CD4-positive, alpha-beta T cell treated with Interleukin-4 for 1 hour (primary cell): ENCODE data around the gene NKD2.
"Not testable (repeated sequence)": the region's sequence is repeated elsewhere in the genome, so short reads cannot be mapped to it uniquely, and the experiment has no call there.

ENCODE experiments used
- DNase-seq, 2 donors: peaks; one replicate each; pipeline ENCODE4 v3.0.0-alpha.2; 2020 to 2022

NKD2 gene

DNA sequence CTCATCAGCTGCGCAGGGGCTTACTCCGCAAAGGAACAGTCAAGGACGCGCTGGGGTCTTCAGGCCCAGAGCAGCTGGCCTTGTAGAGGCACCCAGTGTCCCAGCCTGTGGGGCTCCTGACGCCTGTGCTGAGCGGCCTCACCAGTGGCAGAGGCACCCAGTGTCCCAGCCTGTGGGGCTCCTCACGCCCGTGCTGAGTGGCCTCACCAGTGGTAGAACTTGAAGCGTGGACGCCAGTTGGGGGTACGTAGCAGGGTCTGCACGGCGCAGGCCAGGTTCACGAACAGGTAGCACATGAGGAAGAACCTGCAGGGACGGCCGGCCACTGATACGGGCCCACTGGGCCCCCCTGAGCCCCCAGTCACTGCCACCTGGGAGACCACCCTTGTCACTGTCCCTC is 67.3 kb downstream of the NKD2 start:
- DNase-seq = no peak

DNA sequence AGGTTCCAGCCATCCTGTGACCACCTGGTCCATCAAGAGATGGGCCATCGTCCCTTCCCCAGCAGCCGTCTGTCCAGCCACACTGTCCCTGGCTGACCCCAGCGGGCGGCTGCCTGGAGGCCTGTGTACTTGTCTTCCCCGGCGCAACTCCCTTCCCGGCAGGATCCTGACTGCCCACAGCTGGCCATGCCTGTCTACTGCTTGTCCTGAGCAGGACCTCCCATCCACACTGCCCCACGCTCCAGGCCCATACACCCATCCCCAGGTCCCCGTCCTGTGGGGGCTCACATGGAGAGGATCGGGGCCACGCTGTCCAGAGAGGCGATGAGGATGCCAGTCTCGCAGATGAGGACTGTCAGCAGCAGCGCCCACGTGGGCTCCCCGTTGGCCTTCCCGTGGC is 67.8 kb downstream of the NKD2 start:
- no peak for DNase-seq

DNA sequence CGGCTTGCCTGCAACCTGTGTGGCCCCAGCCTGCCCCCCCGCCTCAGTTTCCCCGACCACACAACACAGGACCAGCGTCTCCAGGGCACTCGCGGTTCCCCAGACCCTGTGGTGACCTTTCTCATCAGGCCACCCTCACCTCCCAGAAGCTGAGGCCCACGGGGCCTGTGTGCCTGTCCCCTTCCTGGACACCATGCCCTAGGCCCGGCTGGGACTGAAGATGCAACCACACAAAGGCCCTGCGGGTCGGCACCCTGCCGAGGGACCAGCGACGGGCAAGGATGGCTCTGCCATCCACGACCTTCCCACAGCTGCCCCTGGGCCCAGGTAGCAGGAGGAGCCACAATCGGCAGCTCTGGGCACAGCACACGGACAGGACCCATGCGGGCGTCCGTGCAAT is 68.4 kb downstream of the NKD2 start:
- DNase-seq = no peak

DNA sequence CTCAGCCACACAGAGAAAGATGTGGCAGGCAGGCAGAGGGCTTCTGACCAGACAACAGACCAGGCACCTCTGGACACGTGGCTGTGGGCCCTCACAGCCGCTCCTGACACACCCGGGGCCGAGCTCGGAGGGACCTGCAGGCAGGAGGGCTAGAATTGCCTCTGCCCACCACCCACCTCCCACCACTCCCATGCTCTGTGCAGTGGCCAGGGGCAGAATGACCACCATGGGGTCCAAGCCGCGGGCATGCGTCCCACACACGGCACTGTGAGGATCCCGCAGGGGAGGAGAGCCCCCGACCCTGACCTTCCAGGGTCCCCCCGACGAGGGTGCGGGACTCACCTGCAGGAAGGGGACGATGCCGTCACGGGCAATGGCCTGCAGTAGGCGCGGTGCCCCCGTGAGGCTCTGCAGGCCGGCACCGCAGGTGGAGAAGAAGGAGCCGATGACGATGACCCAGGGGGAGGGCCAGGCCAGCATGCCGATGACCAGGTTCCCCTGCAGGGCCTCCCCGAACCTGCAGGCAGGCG is 69.0 kb downstream of the NKD2 start:
- DNase-seq = no peak

DNA sequence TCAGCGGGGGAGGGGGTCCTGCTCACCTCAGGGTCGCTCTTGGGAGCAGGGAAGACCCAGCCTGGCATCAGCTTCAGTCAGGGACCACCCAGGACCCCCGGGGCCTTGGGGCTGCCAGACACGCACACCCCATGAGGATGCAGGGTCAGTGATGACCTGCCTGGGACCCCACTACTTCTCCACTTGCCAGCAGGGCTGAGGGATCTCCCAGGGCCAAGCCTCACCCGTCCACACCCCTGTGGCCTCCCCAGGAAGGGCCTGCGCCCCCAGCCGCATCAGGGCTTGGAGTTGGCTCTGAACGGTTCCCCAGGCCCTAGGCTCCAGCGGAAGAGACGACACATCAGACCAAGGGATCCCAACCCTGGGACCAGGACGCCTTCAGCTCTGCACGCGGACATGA is 69.6 kb downstream of the NKD2 start:
- DNase-seq = no peak

DNA sequence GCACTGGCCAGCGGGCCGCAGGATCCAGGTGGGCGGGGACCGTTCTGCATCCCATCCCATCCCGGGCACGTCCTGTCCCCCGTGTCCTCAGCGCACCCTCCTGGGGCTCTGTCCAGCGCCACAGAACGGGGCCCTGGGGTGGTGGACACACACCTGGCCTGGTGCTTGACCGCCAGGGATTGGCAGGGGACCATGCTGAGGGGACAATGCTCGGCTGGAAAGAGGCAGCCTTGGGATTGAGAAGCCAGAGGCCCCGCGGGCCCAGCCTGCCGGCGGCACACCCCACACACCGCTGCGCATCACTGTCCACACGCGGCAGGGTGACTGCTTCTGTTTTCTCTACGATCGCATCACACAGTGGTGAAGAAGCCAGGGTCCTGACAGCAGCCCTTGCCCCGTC is 70.2 kb downstream of the NKD2 start:
- DNase-seq = no peak

DNA sequence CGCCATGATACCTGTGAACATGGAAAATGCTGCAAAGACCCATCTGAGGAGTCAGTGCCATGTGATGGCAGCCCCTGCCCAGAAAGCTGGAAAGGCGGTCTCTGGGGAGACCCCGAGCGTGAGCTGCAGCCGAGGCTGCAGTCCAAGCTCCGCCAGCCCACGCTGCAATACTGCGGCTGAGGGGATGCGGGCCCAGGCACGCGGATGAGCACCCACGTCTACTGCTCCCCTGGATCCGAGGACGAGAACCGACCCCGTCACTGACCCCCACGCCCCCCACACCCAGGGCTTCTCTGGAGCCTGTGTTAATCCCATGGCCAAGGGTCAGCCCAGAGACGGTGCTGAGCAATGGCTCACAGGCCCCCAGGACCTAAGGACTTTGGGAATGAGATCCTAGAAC is 70.9 kb downstream of the NKD2 start:
- no peak for DNase-seq

DNA sequence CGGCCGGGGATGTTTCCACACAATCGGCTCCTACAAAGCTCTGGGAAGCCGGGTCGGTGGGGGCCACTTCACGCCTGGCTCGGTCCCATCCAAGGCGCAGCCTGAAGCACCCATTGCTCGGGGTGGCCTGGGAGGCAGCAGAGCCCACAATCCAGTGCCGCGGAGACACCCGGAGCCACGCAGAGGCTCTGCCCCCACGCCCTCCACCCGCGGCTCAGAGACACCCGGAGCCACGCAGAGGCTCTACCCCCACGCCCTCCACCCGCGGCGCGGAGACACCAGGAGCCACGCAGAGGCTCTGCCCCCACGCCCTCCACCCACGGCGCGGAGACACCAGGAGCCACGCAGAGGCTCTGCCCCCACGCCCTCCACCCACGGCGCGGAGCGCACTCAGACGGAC is 71.4 kb downstream of the NKD2 start:
- DNase-seq = no peak

DNA sequence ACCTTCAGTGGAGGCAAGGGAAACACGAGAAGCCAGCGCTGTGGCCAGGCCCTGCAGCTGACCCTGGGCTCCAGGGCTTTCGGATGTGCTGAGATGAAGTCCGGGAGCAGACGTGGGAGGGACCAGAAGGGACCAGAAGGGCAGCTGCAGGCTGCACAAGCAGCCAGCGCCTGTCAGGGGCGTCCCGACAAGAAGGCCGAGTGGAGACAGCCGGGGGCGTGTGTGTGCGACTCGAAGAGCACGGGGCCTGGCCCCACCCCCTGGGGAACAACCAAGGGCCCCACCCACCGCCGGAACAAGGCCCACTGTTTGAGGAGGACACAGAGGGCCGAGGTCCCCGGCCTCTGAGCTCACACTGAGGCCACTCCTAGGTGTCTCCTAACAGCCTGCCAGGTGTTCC is 71.8 kb downstream of the NKD2 start:
- no peak for DNase-seq

DNA sequence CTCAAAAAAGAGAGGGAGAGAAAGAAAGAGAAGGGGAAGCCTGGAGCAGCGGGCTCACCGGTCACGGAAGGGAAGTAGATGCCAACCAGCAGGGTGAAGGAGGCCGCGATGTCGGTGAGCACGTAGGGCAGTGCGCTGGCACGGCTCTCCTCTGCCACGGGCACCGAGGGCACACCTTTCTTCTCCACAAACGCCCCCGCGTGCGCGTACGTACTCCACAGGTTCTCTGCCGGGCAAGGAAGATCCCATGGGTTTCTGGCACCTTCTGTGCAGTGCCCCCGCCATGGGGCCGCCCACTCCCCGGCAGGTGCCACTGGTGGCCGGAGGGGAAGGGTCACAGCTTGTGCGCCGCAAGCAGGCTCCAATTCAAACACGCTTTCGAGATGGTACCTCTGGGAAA is 72.9 kb downstream of the NKD2 start:
- no peak for DNase-seq

DNA sequence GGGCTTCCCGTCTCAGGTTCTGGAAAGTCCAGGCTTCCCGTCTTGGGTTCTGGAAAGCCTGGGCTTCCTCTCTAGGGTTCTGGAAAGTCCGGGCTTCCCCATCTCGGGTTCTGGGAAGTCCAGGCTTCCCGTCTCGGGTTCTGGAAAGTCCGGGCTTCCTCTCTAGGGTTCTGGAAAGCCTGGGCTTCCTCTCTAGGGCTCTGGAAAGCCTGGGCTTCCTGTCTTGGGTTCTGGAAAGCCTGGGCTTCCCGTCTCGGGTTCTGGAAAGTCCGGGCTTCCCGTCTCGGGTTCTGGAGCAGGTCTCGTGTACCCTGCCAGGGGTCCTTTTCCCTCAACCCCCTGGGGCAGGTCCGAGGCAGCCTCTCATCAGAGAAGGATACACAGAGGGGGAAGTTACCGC is 74.4 kb downstream of the NKD2 start:
- not testable (repeated sequence) for DNase-seq

DNA sequence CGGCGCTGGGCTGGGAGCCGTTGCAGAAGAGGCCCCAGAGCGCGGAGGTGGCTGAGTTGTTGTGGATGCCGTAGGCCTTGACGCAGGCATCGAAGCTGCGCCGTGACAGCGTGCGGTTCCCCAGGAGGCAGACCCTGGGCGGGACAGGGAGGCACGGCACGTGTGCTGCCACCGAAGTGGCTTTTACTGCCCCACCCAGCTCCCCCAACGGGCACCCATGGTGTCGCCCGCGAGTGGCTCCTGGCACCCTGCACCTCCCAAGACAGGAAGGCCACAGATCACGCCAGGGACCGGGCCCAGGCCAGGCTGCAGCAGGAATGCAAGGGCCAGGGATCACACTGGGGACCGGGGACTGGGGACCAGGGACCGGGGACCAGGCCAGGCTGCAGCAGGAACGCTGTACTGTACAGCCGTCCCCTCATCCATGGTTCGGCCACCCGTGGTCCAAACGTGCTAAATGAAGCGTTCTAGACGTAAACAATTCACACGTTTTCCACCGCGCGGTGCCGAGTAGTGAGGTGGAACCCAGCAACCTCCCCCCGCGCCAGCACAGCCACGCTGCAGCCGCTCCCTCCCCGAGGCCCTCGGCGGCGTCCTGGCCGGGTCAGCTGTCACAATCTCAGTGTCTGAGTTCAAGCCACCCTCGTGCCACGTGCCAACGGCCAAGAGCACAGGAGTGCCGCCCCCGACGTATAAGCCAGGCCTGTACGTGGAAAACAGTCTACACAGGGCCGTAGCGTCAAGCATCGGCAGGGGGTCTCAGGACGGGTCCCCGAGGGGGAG is 75.4 kb downstream of the NKD2 start:
- no peak for DNase-seq

DNA sequence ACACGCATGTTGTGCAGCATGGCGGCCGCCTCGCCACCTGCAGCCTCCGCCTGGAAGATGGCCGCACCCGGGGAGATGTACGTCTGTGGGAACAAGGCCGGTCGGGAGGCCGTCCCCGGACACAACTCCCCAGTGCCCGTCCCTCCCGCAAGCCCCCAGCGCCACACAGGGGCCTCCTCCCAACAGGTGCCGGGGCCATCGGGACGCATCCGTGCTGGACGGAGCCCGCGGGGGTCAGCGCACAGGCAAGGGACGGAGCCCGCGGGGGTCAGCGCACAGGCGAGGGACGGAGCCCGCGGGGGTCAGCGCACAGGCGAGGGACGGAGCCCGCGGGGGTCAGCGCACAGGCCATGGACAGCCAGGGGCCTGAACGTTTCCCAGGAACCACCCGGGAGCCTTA is 76.8 kb downstream of the NKD2 start:
- no peak for DNase-seq

DNA sequence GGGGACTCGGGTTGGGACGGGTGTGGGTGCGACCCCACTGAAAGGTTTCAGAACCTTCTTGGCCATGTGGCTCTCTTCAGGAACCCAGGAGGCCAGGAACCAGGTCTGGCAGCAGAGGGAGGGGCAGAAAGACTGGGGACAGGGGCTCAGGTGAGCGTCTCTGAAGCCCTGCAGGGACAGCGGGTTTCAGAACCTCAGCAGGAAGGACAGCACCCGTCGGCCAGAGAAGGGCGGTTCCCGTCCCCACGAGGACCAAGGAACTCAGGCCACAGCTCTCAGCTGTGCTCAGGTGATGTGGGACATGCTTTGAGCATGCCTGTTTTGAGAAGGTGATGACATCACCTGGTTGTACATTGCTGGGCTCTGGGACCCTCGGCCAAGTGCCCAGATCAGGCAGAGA is 77.5 kb downstream of the NKD2 start:
- DNase-seq = no peak

DNA sequence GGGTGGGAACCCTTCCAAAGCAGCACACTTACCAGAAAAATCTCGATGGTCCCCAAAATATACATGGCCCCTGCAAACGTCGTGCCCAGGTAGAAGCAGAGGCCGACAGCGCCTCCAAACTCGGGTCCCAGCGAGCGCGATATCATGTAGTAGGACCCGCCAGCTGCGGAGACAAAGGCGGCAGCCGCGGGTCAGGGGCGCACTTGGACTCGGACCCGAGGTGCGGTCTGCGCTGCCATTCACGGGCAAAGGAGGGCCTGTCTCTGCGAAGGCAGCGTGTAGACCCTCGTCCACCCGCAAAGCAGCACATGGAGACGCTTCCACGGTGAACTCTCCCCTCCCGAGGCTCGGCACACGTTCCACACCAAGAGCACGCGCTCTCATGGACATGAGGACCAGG is 78.3 kb downstream of the NKD2 start:
- no peak for DNase-seq

DNA sequence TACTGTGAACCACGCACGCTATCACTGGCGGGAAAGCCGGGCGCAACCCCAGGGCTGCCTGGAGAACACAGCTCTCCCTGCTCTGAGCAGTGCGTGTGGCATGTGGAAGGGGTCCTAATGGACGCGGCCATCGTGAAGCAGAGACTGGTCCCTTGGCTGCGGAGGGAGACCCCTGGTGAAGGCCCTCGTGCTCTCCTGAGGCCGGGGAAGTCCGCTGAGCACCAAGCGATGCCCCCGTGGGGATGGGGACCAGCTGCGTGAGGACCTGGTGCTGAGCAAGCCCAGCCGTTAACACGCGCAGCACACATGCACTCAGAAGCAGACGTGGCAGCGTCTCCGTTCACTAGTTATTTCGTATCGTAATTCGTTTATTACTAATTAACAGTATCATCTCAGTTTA is 78.8 kb downstream of the NKD2 start:
- no peak for DNase-seq

DNA sequence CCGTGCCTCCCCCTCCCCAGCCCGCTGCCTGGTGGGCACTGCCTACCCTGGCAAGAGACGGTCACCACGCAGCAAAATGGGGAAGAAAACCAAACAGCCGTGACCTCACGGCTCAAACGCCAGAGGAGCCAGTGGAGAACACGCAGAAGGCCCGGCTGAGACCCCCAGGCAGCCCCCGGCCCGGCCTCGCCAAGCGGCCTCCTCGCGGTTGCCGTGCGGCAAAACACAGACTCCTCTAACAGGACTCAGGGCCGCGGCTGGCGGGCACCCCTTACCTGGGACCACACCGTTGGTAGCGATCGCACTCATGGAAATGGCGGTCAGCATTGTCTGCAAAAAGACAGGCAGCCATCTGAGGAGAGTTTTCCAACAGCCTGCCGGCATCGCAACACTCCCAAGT is 79.4 kb downstream of the NKD2 start:
- no peak for DNase-seq
